LoVo (cell line): Measurements from ENCODE around the gene NFATC3.

Source experiments
- DNase-seq: peaks from one replicate; pipeline ENCODE4 v3.0.0-alpha.2; 2016; ENCODE audit warnings: low spot score

The NFATC3 gene

GRCh38 chr16:68073902-68074760 is 11.0 kb upstream of the NFATC3 start:
- no peak for DNase-seq

GRCh38 chr16:68074850-68075555 is 10.2 kb upstream of the NFATC3 start:
- DNase-seq: no peak

- DNase-seq: no peak
Measured at GRCh38 chr16:68075980-68076379, 9.2 kb upstream of the NFATC3 start.

GRCh38 chr16:68076560-68076959 is 8.6 kb upstream of the NFATC3 start:
- DNase-seq: no peak

- no peak for DNase-seq
Measured at GRCh38 chr16:68077866-68078700, 7.1 kb upstream of the NFATC3 start.

- DNase-seq: no peak
Measured at GRCh38 chr16:68078701-68079375, 6.3 kb upstream of the NFATC3 start.

- DNase-seq: no peak
Measured at GRCh38 chr16:68079376-68079625, 5.9 kb upstream of the NFATC3 start.

- DNase-seq: no peak
Measured at GRCh38 chr16:68079626-68080344, 5.4 kb upstream of the NFATC3 start.

- DNase-seq: no peak
Measured at GRCh38 chr16:68081861-68082628, 3.1 kb upstream of the NFATC3 start.

GRCh38 chr16:68082629-68083238 is 2.4 kb upstream of the NFATC3 start:
- no peak for DNase-seq

GRCh38 chr16:68083239-68083781 is 1.9 kb upstream of the NFATC3 start:
- no peak for DNase-seq

GRCh38 chr16:68083861-68084503 is 1.2 kb upstream of the NFATC3 start:
- DNase-seq: no peak

- peak; percentile 75 for DNase-seq
Measured at GRCh38 chr16:68084504-68085258, 489 bp upstream of the NFATC3 start.

- DNase-seq: peak; percentile 64
Measured at GRCh38 chr16:68086336-68086841, 1.2 kb downstream of the NFATC3 start.

- DNase-seq: peak; percentile 22
Measured at GRCh38 chr16:68086860-68087268, 1.7 kb downstream of the NFATC3 start.

- DNase-seq: no peak
Measured at GRCh38 chr16:68087688-68088087, 2.5 kb downstream of the NFATC3 start.

- no peak for DNase-seq
Measured at GRCh38 chr16:68088130-68088972, 3.2 kb downstream of the NFATC3 start.

- no peak for DNase-seq
Measured at GRCh38 chr16:68089067-68089466, 3.9 kb downstream of the NFATC3 start.
